Fibroblast of mammary gland (primary cell): ENCODE data around the gene PTPRN2.

Experiments used
- DNase-seq: peaks from one replicate; pipeline ENCODE4 v3.0.0-alpha.2; 2010; ENCODE audit warnings: low read depth
- H3K4me3 ChIP-seq: 2 replicates; pipeline ENCODE4 v1.5.1; 2011; ENCODE audit warnings: low read depth, mild to moderate bottlenecking, low read length, moderate library complexity; ENCODE audit not compliant: control insufficient read depth
- TF ChIP-seq, protein P1 (sequence below): conservative IDR thresholded peaks from 2 replicates; pipeline ENCODE4 v1.5.1; 2011; ENCODE audit warnings: low read depth, low read length, inconsistent platforms; ENCODE audit not compliant: control insufficient read depth, insufficient read depth

Gene PTPRN2

DNA sequence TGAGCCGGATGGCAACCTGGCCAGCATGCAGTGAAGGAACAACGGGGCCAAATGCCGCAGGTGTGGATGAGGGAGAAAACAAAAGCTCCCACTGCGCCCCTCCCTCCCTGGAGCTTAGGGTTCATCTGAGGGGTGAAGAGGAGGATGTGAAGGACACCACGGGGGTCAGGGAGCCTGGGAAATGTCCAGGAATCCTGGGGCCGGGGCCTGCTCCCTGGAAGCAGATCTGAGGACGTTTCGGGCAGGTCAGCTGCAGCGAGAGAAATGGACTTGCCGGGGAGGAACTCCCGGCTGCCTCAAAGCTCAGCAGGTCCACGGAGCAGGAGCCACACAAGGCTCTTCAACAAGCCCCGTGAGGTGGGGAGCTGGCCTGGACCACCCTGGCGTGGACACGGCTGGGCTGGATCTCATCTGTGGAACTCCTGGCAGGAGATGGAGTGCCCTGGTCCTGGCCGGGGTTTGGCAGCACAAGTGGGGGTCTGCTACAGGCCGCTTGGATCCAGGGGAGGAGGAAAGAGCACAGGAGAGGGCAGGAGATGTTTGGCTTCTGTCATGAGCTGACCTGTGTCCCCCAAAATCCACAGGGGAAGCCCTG is 585.0 kb downstream of the PTPRN2 start:
- TF ChIP-seq, protein P1, sequence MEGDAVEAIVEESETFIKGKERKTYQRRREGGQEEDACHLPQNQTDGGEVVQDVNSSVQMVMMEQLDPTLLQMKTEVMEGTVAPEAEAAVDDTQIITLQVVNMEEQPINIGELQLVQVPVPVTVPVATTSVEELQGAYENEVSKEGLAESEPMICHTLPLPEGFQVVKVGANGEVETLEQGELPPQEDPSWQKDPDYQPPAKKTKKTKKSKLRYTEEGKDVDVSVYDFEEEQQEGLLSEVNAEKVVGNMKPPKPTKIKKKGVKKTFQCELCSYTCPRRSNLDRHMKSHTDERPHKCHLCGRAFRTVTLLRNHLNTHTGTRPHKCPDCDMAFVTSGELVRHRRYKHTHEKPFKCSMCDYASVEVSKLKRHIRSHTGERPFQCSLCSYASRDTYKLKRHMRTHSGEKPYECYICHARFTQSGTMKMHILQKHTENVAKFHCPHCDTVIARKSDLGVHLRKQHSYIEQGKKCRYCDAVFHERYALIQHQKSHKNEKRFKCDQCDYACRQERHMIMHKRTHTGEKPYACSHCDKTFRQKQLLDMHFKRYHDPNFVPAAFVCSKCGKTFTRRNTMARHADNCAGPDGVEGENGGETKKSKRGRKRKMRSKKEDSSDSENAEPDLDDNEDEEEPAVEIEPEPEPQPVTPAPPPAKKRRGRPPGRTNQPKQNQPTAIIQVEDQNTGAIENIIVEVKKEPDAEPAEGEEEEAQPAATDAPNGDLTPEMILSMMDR = no peak
- no peak for DNase-seq
- H3K4me3 ChIP-seq = no peak overlapping the region

DNA sequence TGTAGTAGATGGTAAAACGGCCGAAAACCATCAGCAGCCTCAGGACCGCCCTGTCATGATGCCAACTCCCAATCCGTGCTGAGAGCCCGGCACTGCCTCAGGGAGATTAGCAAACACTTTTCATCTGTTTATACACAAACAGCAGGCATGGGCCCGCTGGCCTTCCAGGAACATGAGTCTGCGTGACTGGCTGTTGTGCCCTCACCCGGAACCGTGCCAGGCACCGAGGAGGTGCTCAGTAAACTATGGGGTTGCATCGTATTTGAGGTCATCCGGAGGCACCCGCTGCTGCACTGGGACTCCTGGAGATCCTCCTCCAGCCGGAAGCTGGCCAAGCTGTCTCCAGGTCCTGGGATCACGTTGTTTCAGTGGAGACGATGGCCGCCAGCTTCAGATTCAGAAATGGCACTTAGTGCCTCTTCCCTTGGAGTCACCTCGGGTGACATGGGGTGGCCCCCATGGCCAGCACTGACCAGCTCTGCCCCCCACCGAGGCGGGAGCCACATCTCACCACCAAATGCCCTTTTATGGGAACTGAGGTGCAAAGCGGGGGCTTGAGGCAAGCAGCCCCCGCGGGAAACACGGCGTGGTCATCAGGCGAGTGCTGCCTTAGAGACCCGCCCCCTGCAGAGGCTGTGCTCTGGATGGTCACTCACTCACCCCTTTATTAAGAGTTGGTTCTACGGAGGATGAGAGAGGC is 585.9 kb downstream of the PTPRN2 start:
- TF ChIP-seq, protein P1 = no peak
- DNase-seq = no peak
- H3K4me3 ChIP-seq = no peak overlapping the region

DNA sequence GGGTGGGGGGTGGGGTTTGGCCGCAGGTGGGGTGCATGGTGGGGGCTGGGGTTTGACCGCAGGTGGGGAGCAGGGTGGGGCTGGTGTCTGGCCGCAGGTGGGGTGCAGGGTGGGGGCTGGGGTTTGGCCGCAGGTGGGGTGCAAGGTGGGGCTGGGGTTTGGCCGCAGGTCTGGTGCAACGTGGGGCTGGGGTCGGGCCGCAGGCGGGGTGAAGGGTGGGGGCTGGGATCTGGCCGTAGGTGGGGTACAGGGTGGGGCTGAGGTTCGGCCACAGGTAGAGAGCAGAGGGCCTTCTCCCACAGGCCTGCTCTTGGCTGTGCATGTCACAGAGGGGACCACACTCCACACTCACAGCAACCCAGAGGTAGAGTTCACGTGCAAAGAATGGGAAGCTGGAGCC is 586.6 kb downstream of the PTPRN2 start:
- no peak for DNase-seq
- TF ChIP-seq, protein P1 = no peak
- H3K4me3 ChIP-seq = no peak overlapping the region

DNA sequence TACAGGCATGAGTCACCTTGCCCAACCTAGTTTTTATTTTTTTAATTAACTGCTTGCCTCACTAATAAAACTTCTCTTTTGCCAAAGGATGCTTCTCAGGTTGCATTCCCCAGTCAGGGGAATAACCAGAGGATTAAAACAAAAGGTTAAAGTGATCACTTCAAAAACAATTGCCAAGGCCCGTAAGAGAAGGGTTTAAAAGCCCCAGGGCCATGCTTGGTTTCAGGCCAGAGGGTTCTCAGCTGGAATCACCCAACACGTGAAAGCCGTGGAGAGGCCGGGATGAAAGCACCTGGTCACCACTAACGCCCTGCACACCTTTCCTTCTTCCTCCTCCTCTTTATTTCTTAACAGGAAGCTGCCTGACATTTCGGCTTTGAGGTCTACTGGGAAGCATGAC is 587.5 kb downstream of the PTPRN2 start:
- no peak for DNase-seq
- TF ChIP-seq, protein P1 = no peak
- no peak overlapping the region for H3K4me3 ChIP-seq

DNA sequence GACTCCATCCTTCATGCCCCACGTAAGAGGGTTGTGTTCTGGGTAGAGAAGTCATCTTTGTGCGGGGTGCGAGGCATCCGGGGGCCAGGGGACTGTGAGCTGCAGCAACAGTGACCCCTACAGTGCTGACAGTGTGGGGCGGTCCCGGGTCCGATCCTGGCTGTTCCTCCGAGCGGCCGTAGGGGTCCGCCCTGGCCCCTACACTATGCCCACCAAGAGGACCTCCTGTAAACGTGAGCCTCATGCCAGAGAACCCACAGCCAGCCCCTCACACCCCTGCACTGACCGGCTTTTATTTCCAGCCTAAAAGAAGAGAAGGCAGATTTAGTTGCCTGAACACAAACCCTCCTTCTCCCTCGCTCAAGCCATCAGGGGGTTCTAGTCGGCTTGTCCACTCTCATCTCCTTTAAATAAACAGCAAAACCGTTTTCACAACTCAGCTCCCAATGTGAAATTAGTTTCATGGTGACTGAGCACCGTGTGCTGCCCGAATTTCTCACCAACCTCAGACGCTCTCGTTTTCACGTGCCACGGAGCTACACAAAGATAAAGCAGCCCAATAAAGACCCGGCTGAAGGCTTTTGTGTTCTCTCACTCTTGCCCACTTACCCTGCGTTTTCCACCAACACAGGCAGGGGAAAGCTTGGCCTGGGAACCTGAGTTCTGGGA is 588.6 kb downstream of the PTPRN2 start:
- TF ChIP-seq, protein P1 = no peak
- no peak for DNase-seq
- H3K4me3 ChIP-seq = no peak overlapping the region

DNA sequence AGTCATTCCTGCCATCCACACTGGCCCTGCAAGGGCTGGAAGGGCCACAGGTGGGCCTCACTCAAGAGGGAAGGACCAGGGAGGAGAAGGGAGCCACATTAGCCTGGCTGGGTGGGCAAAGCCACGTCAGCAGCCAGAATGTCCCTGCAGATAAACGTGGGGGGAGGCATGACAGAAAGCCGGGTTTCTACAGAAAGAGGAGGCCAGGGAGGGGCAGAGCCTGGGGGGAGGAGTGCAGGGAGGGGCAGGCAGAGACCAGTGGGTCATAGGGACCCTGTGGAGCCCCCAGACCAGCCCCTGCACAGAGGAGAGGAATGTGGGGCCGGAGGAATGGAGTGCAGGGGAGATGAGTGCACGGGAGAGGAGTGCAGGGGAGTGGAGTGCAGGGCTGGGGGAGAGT is 590.2 kb downstream of the PTPRN2 start:
- no peak for DNase-seq
- TF ChIP-seq, protein P1 = no peak
- H3K4me3 ChIP-seq = no peak overlapping the region
